Spleen (tissue), 11 donors: ENCODE results near the gene PPP1R16B. TPM values are rescaled to one million over a fixed set of nuclear protein-coding genes. Genes with fewer than 3 reads are reported as not detected.

Experiments used
- DNase-seq: peaks from one replicate; pipeline ENCODE4 v3.0.0-alpha.2; 2020
- H3K27ac ChIP-seq, 8 donors: fragments of 200-600 bp; sonication (generic) in 7 of 8; 1 replicate in 4 of 8; 2 replicates in 4 of 8; pipeline versions ENCODE4 v1.5.0 to v1.8.0; 2016 to 2021; ENCODE audit warnings: inconsistent platforms in 4 of 8, mild to moderate bottlenecking in 4 of 8, moderate library complexity in 1 of 8
- H3K27me3 ChIP-seq, 7 donors: fragments of 200-600 bp; sonication (generic) in 6 of 7; replicated peaks in 1 of 7; 1 replicate in 4 of 7; 2 replicates in 3 of 7; pipeline versions ENCODE4 v1.5.0 to v1.8.0; 2016 to 2021; ENCODE audit warnings: inconsistent platforms in 3 of 7, mild to moderate bottlenecking in 1 of 7
- H3K36me3 ChIP-seq, 6 donors: fragments of 200-600 bp; sonication (generic) in 5 of 6; 1 replicate in 4 of 6; 2 replicates in 2 of 6; pipeline versions ENCODE4 v1.5.0 to v1.8.0; 2016 to 2021; ENCODE audit warnings: inconsistent platforms in 2 of 6
- H3K4me1 ChIP-seq, 6 donors: fragments of 200-600 bp; sonication (generic) in 5 of 6; 1 replicate in 3 of 6; 2 replicates in 3 of 6; pipeline versions ENCODE4 v1.5.0 to v1.8.0; 2016 to 2021; ENCODE audit warnings: inconsistent platforms in 3 of 6
- H3K4me3 ChIP-seq, 8 donors: fragments of 200-600 bp; sonication (generic) in 7 of 8; 1 replicate in 4 of 8; 2 replicates in 4 of 8; pipeline versions ENCODE4 v1.5.0 to v1.8.0; 2016 to 2021; ENCODE audit warnings: inconsistent platforms in 4 of 8, mild to moderate bottlenecking in 4 of 8, moderate library complexity in 2 of 8
- H3K9me3 ChIP-seq, 8 donors: fragments of 200-600 bp; sonication (generic) in 7 of 8; 1 replicate in 4 of 8; 2 replicates in 4 of 8; pipeline versions ENCODE4 v1.5.0 to v1.8.0; 2016 to 2021; ENCODE audit warnings: inconsistent platforms in 4 of 8
- POLR2A ChIP-seq, 3 donors: fragments of 450-650 bp; IDR thresholded peaks; one replicate each; pipeline ENCODE4 v1.5.1; 2017; ENCODE audit warnings: antibody characterized with exemption in 3 of 3, mild to moderate bottlenecking in 1 of 3
- POLR2AphosphoS5 ChIP-seq, 3 donors: sonication (generic); formaldehyde crosslinking; IDR thresholded peaks; one replicate each; pipeline ENCODE4 v1.5.1; 2017; ENCODE audit warnings: antibody characterized with exemption in 3 of 3
- WGBS, 5 donors: extraction: QIAGEN DNeasy Blood & Tissue Kit in 3 of 5; methylation state at CpG; one replicate each; pipeline versions ENCODE4 v1.1.5 to v1.1.7; 2013 to 2018; 5-methylcytosine and 5-hydroxymethylcytosine counted together
- intact Hi-C: fragments of 100-400 bp; cut with DNase I; formaldehyde crosslinking; loops from one replicate; pipeline ENCODE4 v1.15.0; 2023; ENCODE audit warnings: low total_unique reads
- polyA plus RNA-seq, 3 donors: library from polyadenylated mRNA; stranded (reverse); fragments of 200-250 nt; gene quantifications; one replicate each; pipeline ENCODE4 v1.2.1, GENCODE V29; 2013
- total RNA-seq, 7 donors: library from RNA; depleted of rRNA in 3 of 7; stranded (reverse); fragments of >200 nt in 3 of 7; fragmentation: NEBNext Ultra II Directional in 4 of 7; extraction: Animal tissue kit (Norgen Biotek cat#: 25700) in 4 of 7; gene quantifications; one replicate each; pipeline versions ENCODE4 v1.1.0 to v1.2.1, GENCODE V29; 2016 to 2021
- TF ChIP-seq, protein P1 (sequence below), 11 experiments: fragments of 200-600 bp in 7 of 11; fragments of 450-650 bp in 4 of 11; sonication (generic) in 4 of 11; IDR thresholded peaks in 8 of 11; conservative IDR thresholded peaks in 3 of 11; 1 replicate in 7 of 11; 2 replicates in 4 of 11; pipeline versions ENCODE4 v1.4.0 to v1.8.0; 2016 to 2021; ENCODE audit warnings: antibody characterized with exemption in 11 of 11, inconsistent platforms in 4 of 11, mild to moderate bottlenecking in 1 of 11
- donor health status: healthy with polysubstance abuse.
- donor health status: DM: no; HTN: no; CAD: no; lungs with moderate emphysema.
- donor health status: DM: no; HTN: no; CAD: no.
- donor health status: Bipolar disorder and iron deficiency.
- donor health status: healthy.
- donor health status: DM: no; HTN: no; CAD: no.
- donor health status: DM: yes; HTN: yes; CAD: no.

PPP1R16B gene
- total and polyA plus RNA-seq, 10 donors = 16.0 to 66.0 (median 43.1) TPM

DNA sequence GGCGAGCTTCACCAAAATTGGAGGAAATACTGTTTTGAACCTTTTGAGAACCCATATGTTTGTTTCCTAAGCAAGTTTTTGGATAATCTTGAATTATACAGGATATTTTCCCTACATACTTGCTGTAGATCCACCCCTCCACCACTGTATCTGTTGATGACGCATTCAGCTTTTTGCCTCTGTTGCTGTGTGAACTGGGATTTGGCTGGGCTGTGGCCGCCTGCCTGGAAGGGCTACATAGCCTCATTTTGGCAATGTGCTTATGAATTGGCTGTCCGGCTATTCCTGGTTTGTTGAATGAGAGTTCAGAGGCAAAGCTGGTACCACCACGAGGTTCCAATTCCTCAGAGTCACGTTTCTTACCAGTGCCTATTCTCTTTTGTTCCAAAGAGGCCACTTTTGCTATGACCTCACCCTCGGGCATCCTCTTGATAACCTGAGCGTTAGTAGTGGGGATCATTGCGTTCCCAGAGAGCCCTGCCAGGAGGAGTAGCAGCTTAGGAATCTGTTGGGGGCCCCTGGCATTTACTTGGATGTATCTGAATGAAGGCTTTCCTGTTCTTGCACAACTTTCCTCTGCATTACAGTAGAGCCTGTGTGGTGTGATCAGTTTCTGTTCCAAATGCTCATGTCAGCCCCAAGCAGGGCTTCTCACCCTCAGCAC lies 127.1 kb downstream of the PPP1R16B start:
- DNase-seq = no peak
- Histone ChIP-seq H3K4me1 (peaks cover 0 to 12% (median 9%) of the 10 kb centered on the region in 6 donors), H3K36me3 (no peaks in the 10 kb centered on the region), H3K27me3 (peaks cover 0 to 7% (median 0%) of the 10 kb centered on the region in 7 donors), H3K27ac (no peak overlapping the region), H3K4me3 (no peak overlapping the region), H3K9me3 (no peaks in the 10 kb centered on the region)
- WGBS, 5 donors = 75 to 89% (median 81%) methylated on average over 9 of the region's 9 CpGs
- TF ChIP-seq POLR2A (IDR thresholded peaks at IDR 0.05) (no peak), POLR2AphosphoS5 (IDR thresholded peaks at IDR 0.05) (no peak)
- TF ChIP-seq, protein P1, sequence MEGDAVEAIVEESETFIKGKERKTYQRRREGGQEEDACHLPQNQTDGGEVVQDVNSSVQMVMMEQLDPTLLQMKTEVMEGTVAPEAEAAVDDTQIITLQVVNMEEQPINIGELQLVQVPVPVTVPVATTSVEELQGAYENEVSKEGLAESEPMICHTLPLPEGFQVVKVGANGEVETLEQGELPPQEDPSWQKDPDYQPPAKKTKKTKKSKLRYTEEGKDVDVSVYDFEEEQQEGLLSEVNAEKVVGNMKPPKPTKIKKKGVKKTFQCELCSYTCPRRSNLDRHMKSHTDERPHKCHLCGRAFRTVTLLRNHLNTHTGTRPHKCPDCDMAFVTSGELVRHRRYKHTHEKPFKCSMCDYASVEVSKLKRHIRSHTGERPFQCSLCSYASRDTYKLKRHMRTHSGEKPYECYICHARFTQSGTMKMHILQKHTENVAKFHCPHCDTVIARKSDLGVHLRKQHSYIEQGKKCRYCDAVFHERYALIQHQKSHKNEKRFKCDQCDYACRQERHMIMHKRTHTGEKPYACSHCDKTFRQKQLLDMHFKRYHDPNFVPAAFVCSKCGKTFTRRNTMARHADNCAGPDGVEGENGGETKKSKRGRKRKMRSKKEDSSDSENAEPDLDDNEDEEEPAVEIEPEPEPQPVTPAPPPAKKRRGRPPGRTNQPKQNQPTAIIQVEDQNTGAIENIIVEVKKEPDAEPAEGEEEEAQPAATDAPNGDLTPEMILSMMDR (IDR thresholded peaks at IDR 0.05 in 8 of 11, conservative IDR thresholded peaks at IDR 0.05 in 3 of 11) = no peak
- intact Hi-C loops = no loop called here

DNA sequence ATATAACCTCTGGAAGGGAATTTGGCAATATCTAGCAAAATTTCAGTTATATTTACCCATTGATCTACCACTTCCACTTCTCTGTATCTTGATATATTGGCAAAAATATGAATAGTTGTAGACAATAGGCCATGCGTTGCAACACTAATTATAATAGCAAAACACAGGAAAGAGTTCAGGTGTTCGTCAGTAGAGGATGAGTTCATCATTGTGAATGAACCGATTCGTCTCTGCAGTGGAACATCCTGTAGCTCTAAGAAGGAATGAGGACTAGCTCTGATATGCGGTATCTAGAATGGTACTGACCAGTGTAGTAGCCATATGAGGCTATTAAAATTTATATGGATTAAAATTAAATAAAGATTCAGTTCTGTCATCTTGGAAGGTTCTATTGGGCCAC lies 129.0 kb downstream of the PPP1R16B start:
- Histone ChIP-seq H3K27ac (no peak overlapping the region), H3K9me3 (no peaks in the 10 kb centered on the region), H3K4me3 (no peak overlapping the region), H3K36me3 (peaks cover 0 to 14% (median 0%) of the 10 kb centered on the region in 6 donors), H3K4me1 (no peaks in the 10 kb centered on the region), H3K27me3 (no peaks in the 10 kb centered on the region)
- no peak for DNase-seq
- intact Hi-C loops = no loop called here
- TF ChIP-seq POLR2A (IDR thresholded peaks at IDR 0.05) (no peak), POLR2AphosphoS5 (IDR thresholded peaks at IDR 0.05) (no peak)
- TF ChIP-seq, protein P1 (IDR thresholded peaks at IDR 0.05 in 8 of 11, conservative IDR thresholded peaks at IDR 0.05 in 3 of 11) = no peak
- 90 to 97% (median 93%) methylated on average over 5 of the region's 5 CpGs for WGBS, 5 donors

DNA sequence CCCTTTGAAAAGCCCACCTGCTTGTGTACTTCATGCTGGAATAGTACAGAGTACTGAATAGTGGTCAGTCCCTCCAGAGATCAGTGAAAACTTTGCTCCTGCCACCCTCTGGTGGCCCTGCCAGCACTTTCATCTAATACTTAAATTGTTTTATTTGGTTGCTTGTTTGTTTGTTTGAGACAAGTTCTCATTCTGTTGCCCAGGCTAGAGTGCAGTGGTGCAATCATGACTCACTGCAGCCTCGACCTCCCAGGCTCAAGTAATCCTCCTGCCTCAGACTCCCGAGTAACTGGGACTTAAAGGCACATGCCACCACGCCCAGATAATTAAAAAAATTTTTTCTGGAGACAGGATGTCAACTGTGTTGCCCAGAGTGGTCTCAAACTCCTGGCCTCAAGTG lies 129.8 kb downstream of the PPP1R16B start:
- Histone ChIP-seq H3K27ac (no peak overlapping the region), H3K4me1 (no peaks in the 10 kb centered on the region), H3K4me3 (no peak overlapping the region), H3K36me3 (peaks cover 0 to 19% (median 0%) of the 10 kb centered on the region in 6 donors), H3K9me3 (no peaks in the 10 kb centered on the region), H3K27me3 (no peaks in the 10 kb centered on the region)
- TF ChIP-seq POLR2AphosphoS5 (IDR thresholded peaks at IDR 0.05) = no peak
- TF ChIP-seq, protein P1 (IDR thresholded peaks at IDR 0.05 in 8 of 11, conservative IDR thresholded peaks at IDR 0.05 in 3 of 11) = peak in 1 of 11 experiments; percentile 20
- intact Hi-C loops = no loop called here
- DNase-seq = no peak
- 66 to 88% (median 77%) methylated on average over 3 of the region's 3 CpGs for WGBS, 5 donors

DNA sequence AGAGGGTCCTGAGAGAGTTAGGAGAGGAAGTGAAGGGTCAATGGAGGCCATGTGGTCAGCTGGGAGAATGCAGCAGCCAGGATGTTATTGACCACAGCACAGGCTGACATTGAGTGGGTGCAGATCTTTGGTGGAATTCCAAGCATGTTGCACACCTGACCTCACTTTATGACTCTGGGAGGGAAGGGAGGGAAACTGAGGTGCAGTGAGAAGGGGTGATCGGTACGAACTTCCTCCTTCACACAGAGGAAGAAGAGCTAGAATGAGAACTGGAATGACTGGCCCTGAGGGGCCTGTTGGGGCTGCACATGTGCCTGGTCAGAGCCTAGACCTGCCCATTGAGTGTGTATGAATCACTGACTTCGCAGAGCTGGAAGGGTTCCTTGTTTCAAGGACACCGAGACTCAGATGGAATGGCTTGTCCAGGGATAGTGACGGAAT lies 130.5 kb downstream of the PPP1R16B start:
- TF ChIP-seq, protein P1 (IDR thresholded peaks at IDR 0.05 in 8 of 11, conservative IDR thresholded peaks at IDR 0.05 in 3 of 11) = no peak
- no peak for TF ChIP-seq POLR2AphosphoS5 (IDR thresholded peaks at IDR 0.05)
- no peak for TF ChIP-seq POLR2A (IDR thresholded peaks at IDR 0.05)
- no peak overlapping the region for H3K27ac ChIP-seq
- WGBS, 5 donors = 75 to 88% (median 82%) methylated on average over 5 of the region's 5 CpGs
- no peaks in the 10 kb centered on the region for H3K4me1 ChIP-seq
- no peaks in the 10 kb centered on the region for H3K27me3 ChIP-seq
- no peak for DNase-seq
- H3K36me3 ChIP-seq = peaks cover 0 to 19% (median 0%) of the 10 kb centered on the region in 6 donors
- H3K4me3 ChIP-seq = no peak overlapping the region
- no peaks in the 10 kb centered on the region for H3K9me3 ChIP-seq
- intact Hi-C loops = no loop called here
